ENCODE data around the gene PLCXD3. TPM values are rescaled to one million over a fixed set of nuclear protein-coding genes. Genes with fewer than 3 reads are reported as not detected.

Gene PLCXD3
- total RNA-seq, 4 donors from 2014 or later, result 1.3 to 10.9 (median 2.5) TPM

DNA sequence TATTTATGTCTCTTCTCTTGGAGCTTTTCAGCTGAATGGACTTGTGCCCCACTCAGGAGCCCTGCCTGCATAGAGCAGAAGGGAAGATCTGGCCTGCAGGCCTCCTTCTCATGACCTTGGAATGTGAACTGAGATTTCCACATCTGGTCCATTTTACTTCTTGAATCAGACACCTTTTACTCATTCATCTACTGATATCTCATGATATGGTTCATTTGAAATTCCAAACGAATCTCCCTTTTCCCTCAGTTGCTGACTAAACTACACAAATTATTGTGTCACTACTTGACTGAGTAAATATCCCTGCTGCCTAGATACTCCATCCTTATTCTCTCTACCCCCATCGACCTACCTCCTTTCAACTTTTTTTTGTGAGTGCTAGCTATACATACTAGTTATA, 138.7 kb downstream of the PLCXD3 start:
- WGBS, 2 donors, result 57 to 61% methylated on average over 2 of the region's 2 CpGs
- Histone ChIP-seq H3K4me1 (no peaks in the 10 kb centered on the region), H3K4me3 (replicated peaks in 1 of 3) (no peak overlapping the region), H3K36me3 (no peaks in the 10 kb centered on the region), H3K27me3 (no peaks in the 10 kb centered on the region), H3K27ac (no peak overlapping the region), H3K9me3 (no peaks in the 10 kb centered on the region)
- no peak for DNase-seq
- intact Hi-C loops (cut with DNase I), result no loop called here
- TF ChIP-seq POLR2A (IDR thresholded peaks at IDR 0.05), result no peak
- TF ChIP-seq, protein P1, sequence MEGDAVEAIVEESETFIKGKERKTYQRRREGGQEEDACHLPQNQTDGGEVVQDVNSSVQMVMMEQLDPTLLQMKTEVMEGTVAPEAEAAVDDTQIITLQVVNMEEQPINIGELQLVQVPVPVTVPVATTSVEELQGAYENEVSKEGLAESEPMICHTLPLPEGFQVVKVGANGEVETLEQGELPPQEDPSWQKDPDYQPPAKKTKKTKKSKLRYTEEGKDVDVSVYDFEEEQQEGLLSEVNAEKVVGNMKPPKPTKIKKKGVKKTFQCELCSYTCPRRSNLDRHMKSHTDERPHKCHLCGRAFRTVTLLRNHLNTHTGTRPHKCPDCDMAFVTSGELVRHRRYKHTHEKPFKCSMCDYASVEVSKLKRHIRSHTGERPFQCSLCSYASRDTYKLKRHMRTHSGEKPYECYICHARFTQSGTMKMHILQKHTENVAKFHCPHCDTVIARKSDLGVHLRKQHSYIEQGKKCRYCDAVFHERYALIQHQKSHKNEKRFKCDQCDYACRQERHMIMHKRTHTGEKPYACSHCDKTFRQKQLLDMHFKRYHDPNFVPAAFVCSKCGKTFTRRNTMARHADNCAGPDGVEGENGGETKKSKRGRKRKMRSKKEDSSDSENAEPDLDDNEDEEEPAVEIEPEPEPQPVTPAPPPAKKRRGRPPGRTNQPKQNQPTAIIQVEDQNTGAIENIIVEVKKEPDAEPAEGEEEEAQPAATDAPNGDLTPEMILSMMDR (IDR thresholded peaks at IDR 0.05), result no peak

DNA sequence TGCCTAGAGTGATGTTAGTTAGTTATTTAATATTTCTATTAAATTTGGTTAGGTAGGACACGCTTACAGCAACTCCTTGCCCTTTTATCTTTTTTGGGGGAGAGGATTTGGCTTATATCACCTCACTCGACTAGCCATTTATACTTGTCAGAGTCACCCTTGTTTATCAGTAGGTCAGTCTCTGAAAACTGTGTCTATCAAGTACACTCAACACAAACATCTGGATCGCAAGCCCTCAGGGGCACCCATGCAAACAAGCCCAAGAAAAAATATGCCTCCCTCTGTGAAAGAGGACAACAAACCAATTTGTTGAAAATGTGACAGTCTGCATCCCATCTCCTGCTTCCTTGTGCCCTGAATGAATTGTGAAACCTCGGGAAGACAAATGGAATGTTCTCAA, 139.9 kb downstream of the PLCXD3 start:
- Histone ChIP-seq H3K27ac (no peak overlapping the region), H3K4me3 (replicated peaks in 1 of 3) (no peak overlapping the region), H3K27me3 (no peaks in the 10 kb centered on the region), H3K4me1 (no peaks in the 10 kb centered on the region), H3K36me3 (no peaks in the 10 kb centered on the region), H3K9me3 (no peaks in the 10 kb centered on the region)
- intact Hi-C loops (cut with DNase I), result no loop called here
- no peak for DNase-seq
- no peak for TF ChIP-seq POLR2A (IDR thresholded peaks at IDR 0.05)
- TF ChIP-seq, protein P1 (IDR thresholded peaks at IDR 0.05), result no peak
- 48 to 51% methylated on average over 4 of the region's 4 CpGs for WGBS, 2 donors

DNA sequence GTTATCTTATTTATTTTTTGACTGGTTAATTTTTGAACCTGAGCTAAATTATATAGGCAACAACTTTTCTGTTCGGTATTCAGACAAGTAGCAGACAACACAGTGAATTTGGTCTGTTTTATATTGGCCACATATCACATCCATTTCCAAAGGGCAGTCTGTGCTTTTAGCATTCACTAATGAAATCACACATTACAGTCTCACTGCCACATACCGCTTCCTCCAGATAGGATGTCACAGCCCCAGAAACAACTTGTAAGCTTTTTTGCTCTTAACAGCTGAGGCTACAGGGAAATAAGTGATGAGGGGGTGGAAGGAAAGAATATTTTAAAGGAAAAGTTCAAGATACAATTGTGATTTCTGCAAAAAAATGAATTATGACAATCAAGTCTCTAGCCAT, 140.6 kb downstream of the PLCXD3 start:
- H3K36me3 ChIP-seq, result no peaks in the 10 kb centered on the region
- no peaks in the 10 kb centered on the region for H3K27me3 ChIP-seq
- H3K4me3 ChIP-seq (replicated peaks in 1 of 3), result no peak overlapping the region
- H3K9me3 ChIP-seq, result no peaks in the 10 kb centered on the region
- no peak overlapping the region for H3K27ac ChIP-seq
- no peaks in the 10 kb centered on the region for H3K4me1 ChIP-seq
- TF ChIP-seq, protein P1 (IDR thresholded peaks at IDR 0.05), result no peak
- no peak for TF ChIP-seq POLR2A (IDR thresholded peaks at IDR 0.05)
- intact Hi-C loops (cut with DNase I), result no loop called here
- DNase-seq, result no peak
- 85% methylated on average over 2 of the region's 2 CpGs for WGBS, 2 donors

DNA sequence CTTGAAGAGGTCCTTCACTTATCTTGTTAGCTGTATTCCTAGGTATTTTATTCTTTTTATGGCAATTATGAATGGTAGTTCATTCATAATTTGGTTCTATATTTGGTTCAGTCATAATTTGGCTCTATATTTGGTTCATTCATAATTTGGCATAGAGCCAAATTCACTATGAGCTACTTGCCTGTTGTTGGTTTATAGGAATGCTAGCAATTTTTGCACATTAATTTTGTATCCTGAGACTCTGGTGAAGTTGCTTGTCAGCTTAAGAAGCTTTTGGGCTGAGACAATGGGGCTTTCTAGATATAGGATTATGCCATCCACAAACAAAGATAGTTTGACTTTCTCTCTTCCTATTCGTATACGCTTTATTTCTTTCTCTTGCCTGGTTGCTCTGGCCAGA, 142.2 kb downstream of the PLCXD3 start:
- 91 to 97% methylated on average over 2 of the region's 2 CpGs for WGBS, 2 donors
- H3K4me1 ChIP-seq, result no peaks in the 10 kb centered on the region
- no peak overlapping the region for H3K4me3 ChIP-seq (replicated peaks in 1 of 3)
- no peaks in the 10 kb centered on the region for H3K27me3 ChIP-seq
- no peak overlapping the region for H3K27ac ChIP-seq
- no peaks in the 10 kb centered on the region for H3K36me3 ChIP-seq
- no peak for TF ChIP-seq POLR2A (IDR thresholded peaks at IDR 0.05)
- TF ChIP-seq, protein P1 (IDR thresholded peaks at IDR 0.05), result no peak
- DNase-seq, result no peak
- no peaks in the 10 kb centered on the region for H3K9me3 ChIP-seq
- intact Hi-C loops (cut with DNase I), result no loop called here

DNA sequence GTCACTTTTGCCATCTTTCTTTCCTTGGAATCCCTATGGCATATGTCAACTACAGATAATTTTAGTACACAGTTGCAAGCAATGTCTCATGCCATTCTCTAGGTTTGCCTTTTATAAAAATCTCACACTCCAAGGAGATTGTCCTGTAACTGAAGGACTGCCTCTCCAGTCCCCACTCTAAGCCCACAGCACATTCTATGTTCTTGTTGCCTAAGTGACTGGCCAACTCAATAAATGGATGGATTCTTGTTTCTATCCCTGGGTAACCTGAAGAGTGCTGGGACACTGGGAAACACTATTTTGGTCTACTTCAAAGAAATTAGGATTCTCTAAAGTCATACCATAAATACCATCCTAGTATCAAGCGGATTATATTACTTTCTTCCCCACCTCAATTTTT, 145.0 kb downstream of the PLCXD3 start:
- intact Hi-C loops (cut with DNase I), result no loop called here
- Histone ChIP-seq H3K9me3 (no peaks in the 10 kb centered on the region), H3K27ac (no peak overlapping the region), H3K4me3 (replicated peaks in 1 of 3) (no peak overlapping the region), H3K4me1 (no peaks in the 10 kb centered on the region), H3K27me3 (no peaks in the 10 kb centered on the region), H3K36me3 (no peaks in the 10 kb centered on the region)
- TF ChIP-seq POLR2A (IDR thresholded peaks at IDR 0.05), result no peak
- TF ChIP-seq, protein P1 (IDR thresholded peaks at IDR 0.05), result no peak
- DNase-seq, result no peak
- WGBS, 2 donors, result 0 to 2% methylated on average over 1 of the region's 1 CpG
